GM18526 (cell line): Measurements from ENCODE around the gene EPB41L4B.

Experiments used
- POLR2A ChIP-seq: IDR thresholded peaks from 3 replicates; pipeline ENCODE4 v1.6.1; 2011; ENCODE audit not compliant: insufficient read length; ENCODE audit errors: extremely low read depth

Gene EPB41L4B

GRCh38 chr9:109249615-109250014 is 71.2 kb downstream of the EPB41L4B start:
- no peak for TF ChIP-seq POLR2A

- no peak for TF ChIP-seq POLR2A
Measured at GRCh38 chr9:109248133-109248581, 72.7 kb downstream of the EPB41L4B start.

DNA sequence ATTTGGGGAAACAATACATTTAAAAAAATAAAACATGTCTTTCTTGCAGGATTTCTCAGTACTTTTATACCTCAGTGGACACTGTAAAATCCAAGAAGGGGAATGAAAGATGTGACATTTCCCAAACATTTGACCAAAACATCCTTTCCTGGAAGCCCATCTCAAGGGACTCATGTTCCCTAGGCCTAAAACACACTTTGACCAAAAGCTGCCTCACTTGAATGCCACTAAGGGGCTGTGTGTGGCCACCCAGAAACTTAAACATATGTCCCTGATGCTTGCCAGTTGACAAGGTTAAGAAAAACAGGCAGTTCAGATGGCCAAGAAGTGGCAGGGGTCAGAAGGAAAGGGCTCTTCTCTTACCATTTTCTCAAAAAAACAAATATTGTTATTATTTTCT is 73.6 kb downstream of the EPB41L4B start:
- TF ChIP-seq POLR2A: no peak

DNA sequence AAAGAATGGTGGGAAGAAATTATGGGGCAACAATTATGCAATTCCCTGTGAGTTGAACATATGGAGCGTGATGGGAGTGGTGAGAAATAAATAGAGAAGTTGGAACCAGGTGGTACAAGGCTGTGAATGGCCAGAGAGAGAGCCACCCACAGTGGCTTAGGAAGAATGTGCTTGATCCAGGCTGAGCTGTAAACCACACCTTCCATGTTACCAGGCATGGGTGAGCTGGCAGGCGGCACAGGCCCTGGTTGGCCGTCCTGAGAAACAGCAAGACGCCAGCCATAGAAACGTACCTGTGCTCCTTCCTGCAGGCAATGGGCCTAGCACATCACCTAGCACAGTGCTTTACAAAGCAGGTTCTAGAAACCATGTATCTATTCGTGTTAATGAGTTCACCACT is 74.3 kb downstream of the EPB41L4B start:
- no peak for TF ChIP-seq POLR2A

- no peak for TF ChIP-seq POLR2A
Measured at GRCh38 chr9:109245310-109245897, 75.5 kb downstream of the EPB41L4B start.

DNA sequence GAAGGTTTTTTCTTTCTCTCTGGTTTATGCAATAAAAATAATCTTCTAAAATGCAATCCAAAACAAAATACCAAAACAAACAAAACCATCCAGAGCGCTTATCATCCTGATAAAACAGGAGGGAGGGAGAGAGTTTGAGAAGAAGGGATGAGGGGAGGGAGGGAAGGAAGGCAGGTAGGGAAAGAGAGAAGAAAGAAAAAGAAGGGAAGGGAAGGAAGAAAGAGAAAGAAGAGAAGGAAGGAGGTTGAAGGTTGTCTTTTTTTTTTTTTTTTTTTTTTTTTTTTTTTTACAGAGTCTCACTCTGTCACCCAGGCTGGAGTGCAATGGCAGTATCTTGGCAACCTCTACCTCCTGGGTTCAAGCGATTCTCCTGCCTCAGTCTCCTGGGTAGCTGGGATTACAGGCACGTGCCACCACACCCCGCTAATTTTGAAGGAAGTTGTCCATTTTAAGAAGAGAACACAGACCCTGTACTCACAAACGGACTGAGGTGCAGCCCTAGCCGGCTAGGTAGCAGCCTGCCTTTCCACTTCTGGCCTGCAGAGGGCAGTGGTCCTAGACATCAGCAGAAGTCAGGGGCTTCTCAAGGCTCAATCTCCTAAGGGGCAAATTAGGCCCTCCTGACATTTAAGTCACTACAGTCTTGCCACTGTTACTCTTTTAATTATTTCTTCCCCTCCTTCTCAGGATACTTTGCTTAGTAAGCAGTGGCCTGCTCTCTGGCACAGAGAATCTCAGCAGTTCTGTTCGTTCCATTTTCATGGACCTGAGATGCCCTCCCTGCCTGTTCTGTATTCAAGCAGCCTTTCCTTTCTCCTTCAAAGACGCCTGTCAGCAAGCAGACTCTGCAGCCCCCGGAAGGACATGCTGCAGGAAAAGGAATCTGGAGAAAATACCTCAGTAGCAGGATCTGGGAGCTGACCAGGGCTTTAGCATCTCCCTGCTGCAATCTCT is 76.4 kb downstream of the EPB41L4B start:
- TF ChIP-seq POLR2A: no peak

DNA sequence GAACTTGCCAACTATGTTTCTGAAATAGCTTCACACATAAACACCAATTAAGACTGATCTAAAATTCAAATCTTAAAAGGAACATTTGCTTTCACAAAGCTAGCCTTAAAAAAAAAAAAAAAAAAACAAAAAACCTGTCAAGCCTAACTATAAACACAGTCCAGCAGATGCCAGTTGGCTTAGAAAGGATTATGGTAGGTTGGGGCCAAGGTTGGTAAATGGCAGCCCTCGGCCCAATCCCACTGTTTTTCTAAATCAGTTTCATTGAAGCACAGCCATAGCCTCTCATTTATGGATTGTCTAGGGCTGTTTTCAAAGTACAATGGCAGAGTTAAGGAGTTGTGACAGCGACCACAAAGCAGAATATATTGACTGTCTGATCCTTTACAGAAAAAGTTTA is 78.1 kb downstream of the EPB41L4B start:
- TF ChIP-seq POLR2A: no peak

DNA sequence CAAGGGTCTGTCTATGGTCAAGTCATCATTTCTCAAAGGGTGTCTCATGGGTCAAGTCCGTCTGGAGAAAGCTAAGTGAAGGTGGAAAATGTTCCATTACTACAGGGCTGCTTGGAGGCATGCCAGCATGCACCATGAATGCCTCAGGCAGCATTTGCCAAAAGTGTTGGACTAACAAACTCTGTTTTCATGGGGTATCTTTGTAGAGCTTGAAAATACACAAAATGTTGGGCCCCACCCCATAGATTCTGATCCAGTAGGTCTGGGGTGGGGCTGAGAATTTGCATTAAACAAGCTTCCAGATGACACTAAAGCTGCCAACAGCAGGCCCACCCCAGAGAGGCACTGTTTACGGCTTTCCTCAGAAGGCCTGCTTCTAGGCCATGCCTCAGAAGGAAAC is 78.8 kb downstream of the EPB41L4B start:
- no peak for TF ChIP-seq POLR2A

GRCh38 chr9:109241207-109241606 is 79.7 kb downstream of the EPB41L4B start:
- no peak for TF ChIP-seq POLR2A

- TF ChIP-seq POLR2A: no peak
Measured at GRCh38 chr9:109239240-109239639, 81.6 kb downstream of the EPB41L4B start.

GRCh38 chr9:109238655-109239054 is 82.2 kb downstream of the EPB41L4B start:
- no peak for TF ChIP-seq POLR2A

DNA sequence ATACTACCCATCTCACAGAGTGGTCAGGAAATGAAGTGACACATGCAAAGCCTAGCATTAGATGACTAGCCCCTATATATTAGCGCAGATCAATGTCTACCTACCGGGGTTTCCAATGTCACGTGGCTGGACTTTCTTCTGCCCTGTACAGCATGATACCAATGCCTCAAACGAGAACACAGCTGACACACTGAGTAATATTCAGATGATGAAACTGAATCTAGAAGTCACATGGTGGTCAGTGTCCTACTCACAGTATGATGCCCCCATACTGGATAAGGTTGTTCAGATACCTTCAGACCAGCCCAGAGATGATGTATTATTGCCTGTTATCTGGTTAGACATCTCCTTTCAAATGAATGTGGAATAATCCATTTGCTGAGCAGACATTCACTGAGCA is 82.7 kb downstream of the EPB41L4B start:
- TF ChIP-seq POLR2A: no peak

GRCh38 chr9:109232449-109233237 is 88.2 kb downstream of the EPB41L4B start:
- no peak for TF ChIP-seq POLR2A

- TF ChIP-seq POLR2A: no peak
Measured at GRCh38 chr9:109231593-109231992, 89.3 kb downstream of the EPB41L4B start.

DNA sequence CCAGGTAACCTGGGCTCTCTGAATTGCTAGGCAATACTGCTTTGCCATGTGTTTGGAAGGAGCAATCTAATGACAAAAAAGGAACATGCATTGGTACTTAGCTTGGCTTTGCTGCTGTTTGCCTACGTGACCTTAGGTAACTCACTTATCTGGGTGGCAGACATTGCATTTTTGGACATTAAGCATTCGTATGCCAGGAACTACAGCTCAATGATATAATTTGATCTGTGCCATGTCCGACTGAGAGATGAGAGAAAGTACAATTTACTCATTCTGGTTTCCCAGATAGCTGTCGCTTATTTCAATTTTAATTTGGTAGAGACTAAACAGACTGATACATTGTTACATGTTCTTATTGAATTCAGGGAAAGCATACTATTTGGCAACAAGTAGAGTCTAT is 90.6 kb downstream of the EPB41L4B start:
- no peak for TF ChIP-seq POLR2A

- TF ChIP-seq POLR2A: no peak
Measured at GRCh38 chr9:109229682-109230081, 91.2 kb downstream of the EPB41L4B start.
